Neural cell (in vitro differentiated cells): ENCODE results near the gene UQCC2. TPM values are rescaled to one million over a fixed set of nuclear protein-coding genes. Genes with fewer than 3 reads are reported as not detected.

Source experiments
- H2AFZ ChIP-seq: fragments of 200-600, 300-800 bp; sonication (generic), shearing (Covaris generic); 2 replicates; pipeline ENCODE4 v1.6.0; 2014; ENCODE audit warnings: low read depth, mild to moderate bottlenecking, antibody characterized with exemption, low read length, moderate library complexity
- H3F3A ChIP-seq: fragments of 200-600 bp; shearing (Covaris generic); 2 replicates; pipeline ENCODE4 v1.6.1; 2016; ENCODE audit warnings: mild to moderate bottlenecking, moderate library complexity, mixed read lengths, antibody characterized with exemption, low read length; ENCODE audit not compliant: insufficient read depth, poor library complexity, severe bottlenecking
- H3K27ac ChIP-seq: fragments of 200-600, 300-800 bp; sonication (generic), shearing (Covaris generic); 2 replicates; pipeline ENCODE4 v1.5.1; 2014; ENCODE audit warnings: mild to moderate bottlenecking, low read length, moderate library complexity
- H3K27me3 ChIP-seq: fragments of 300-800, 200-600 bp; sonication (generic), shearing (Covaris generic); 2 replicates; pipeline ENCODE4 v1.6.0; 2014; ENCODE audit warnings: mild to moderate bottlenecking, low read depth, low read length, moderate library complexity; ENCODE audit not compliant: insufficient read depth
- H3K36me3 ChIP-seq: fragments of 300-800, 200-600 bp; sonication (generic), shearing (Covaris generic); 2 replicates; pipeline ENCODE4 v1.5.1; 2014; ENCODE audit warnings: mild to moderate bottlenecking, antibody characterized with exemption, low read length, moderate library complexity; ENCODE audit not compliant: insufficient read depth
- H3K4me2 ChIP-seq: fragments of 300-800, 200-600 bp; sonication (generic), shearing (Covaris generic); 2 replicates; pipeline ENCODE4 v1.6.0; 2014; ENCODE audit warnings: mild to moderate bottlenecking, low read length
- H3K4me3 ChIP-seq: fragments of 300-800, 200-600 bp; sonication (generic), shearing (Covaris generic); 2 replicates; pipeline ENCODE4 v1.5.1; 2014; ENCODE audit warnings: mild to moderate bottlenecking, low read length, moderate library complexity
- H3K79me2 ChIP-seq: fragments of 200-600 bp; shearing (Covaris generic); replicated peaks from 2 replicates; pipeline ENCODE4 v1.6.0; 2014; ENCODE audit warnings: mild to moderate bottlenecking, low read length, moderate library complexity; ENCODE audit not compliant: insufficient read depth
- H3K9ac ChIP-seq: fragments of 300-800, 200-600 bp; sonication (generic), shearing (Covaris generic); 2 replicates; pipeline ENCODE4 v1.6.1; 2016; ENCODE audit warnings: mild to moderate bottlenecking, low read length, mixed read lengths
- H3K9me2 ChIP-seq: fragments of 200-600 bp; shearing (Covaris generic); 2 replicates; pipeline ENCODE4 v1.6.1; 2016; ENCODE audit warnings: mild to moderate bottlenecking, low read length, mixed read lengths; ENCODE audit not compliant: insufficient read depth
- H3K9me3 ChIP-seq: fragments of 200-600, 300-800 bp; sonication (generic), shearing (Covaris generic); 2 replicates; pipeline ENCODE4 v1.6.1; 2016; ENCODE audit warnings: mild to moderate bottlenecking, mixed run types, low read length, moderate library complexity, mixed read lengths
- H4K20me1 ChIP-seq: fragments of 200-600 bp; shearing (Covaris generic); 2 replicates; pipeline ENCODE4 v1.6.1; 2016; ENCODE audit warnings: mild to moderate bottlenecking, mixed run types; ENCODE audit not compliant: insufficient read depth
- CTCF ChIP-seq: fragments of 450-650 bp; IDR thresholded peaks from 2 replicates; pipeline ENCODE4 v1.5.1; 2014; ENCODE audit warnings: antibody characterized with exemption, mild to moderate bottlenecking, moderate library complexity; ENCODE audit not compliant: poor library complexity, severe bottlenecking
- EP300 ChIP-seq: fragments of 450-650 bp; conservative IDR thresholded peaks from 2 replicates; pipeline ENCODE4 v1.6.1; 2014; ENCODE audit warnings: antibody characterized with exemption, mild to moderate bottlenecking, moderate library complexity; ENCODE audit not compliant: poor library complexity, severe bottlenecking
- EZH2 ChIP-seq: fragments of 200-600, 300-800 bp; shearing (Covaris generic), sonication (generic); IDR thresholded peaks from 2 replicates; pipeline ENCODE4 v1.6.1; 2014; ENCODE audit warnings: antibody characterized with exemption, low read length, borderline replicate concordance, mild to moderate bottlenecking; ENCODE audit not compliant: insufficient read depth, poor library complexity, severe bottlenecking
- MXI1 ChIP-seq: fragments of 450-650 bp; conservative IDR thresholded peaks from 2 replicates; pipeline ENCODE4 v1.6.1; 2014; ENCODE audit warnings: antibody characterized with exemption, mild to moderate bottlenecking; ENCODE audit not compliant: poor library complexity, severe bottlenecking
- POLR2AphosphoS5 ChIP-seq: IDR thresholded peaks from 2 replicates; pipeline ENCODE4 v1.6.1; 2012
- RAD21 ChIP-seq: fragments of 450-650 bp; conservative IDR thresholded peaks from 2 replicates; pipeline ENCODE4 v1.6.1; 2014; ENCODE audit warnings: antibody characterized with exemption, mild to moderate bottlenecking, moderate library complexity
- REST ChIP-seq: IDR thresholded peaks from 2 replicates; pipeline ENCODE4 v1.6.1; 2012; ENCODE audit warnings: borderline replicate concordance
- SMC3 ChIP-seq: fragments of 450-650 bp; conservative IDR thresholded peaks from 2 replicates; pipeline ENCODE4 v1.6.1; 2014; ENCODE audit warnings: antibody characterized with exemption, mild to moderate bottlenecking, moderate library complexity; ENCODE audit not compliant: poor library complexity
- TAF1 ChIP-seq: IDR thresholded peaks from 2 replicates; pipeline ENCODE4 v1.6.1; 2012; ENCODE audit warnings: low read depth
- polyA plus RNA-seq: library from polyadenylated mRNA; depleted of rRNA; stranded (reverse); fragments of >200 nt; gene quantifications from 2 replicates; pipeline ENCODE4 v1.2.3, GENCODE V29; 2014

The UQCC2 gene
- polyA plus RNA-seq, 1 donor from 2014 or later: 123 TPM

GRCh38 chr6:33662318-33662717 lies 49.2 kb downstream of the UQCC2 start:
- no peak for TF ChIP-seq TAF1
- no peak for TF ChIP-seq POLR2AphosphoS5
- TF ChIP-seq SMC3: no peak
- TF ChIP-seq REST: no peak
- TF ChIP-seq EP300: no peak
- TF ChIP-seq CTCF: no peak
- TF ChIP-seq EZH2: no peak
- H3F3A ChIP-seq: no peaks in the 10 kb centered on the region
- no peaks in the 10 kb centered on the region for H3K27me3 ChIP-seq
- H2AFZ ChIP-seq: no peak overlapping the region
- H4K20me1 ChIP-seq: no peaks in the 10 kb centered on the region
- no peaks in the 10 kb centered on the region for H3K79me2 ChIP-seq
- H3K4me3 ChIP-seq: no peak overlapping the region
- no peaks in the 10 kb centered on the region for H3K36me3 ChIP-seq
- H3K9me3 ChIP-seq: no peaks in the 10 kb centered on the region
- H3K27ac ChIP-seq: no peak overlapping the region
- no peak overlapping the region for H3K9ac ChIP-seq
- no peaks in the 10 kb centered on the region for H3K9me2 ChIP-seq
- H3K4me2 ChIP-seq: no peak overlapping the region

GRCh38 chr6:33661106-33661838 lies 50.2 kb downstream of the UQCC2 start:
- H3K4me2 ChIP-seq: no peak overlapping the region
- no peaks in the 10 kb centered on the region for H3K9me3 ChIP-seq
- H3K9ac ChIP-seq: no peak overlapping the region
- H2AFZ ChIP-seq: no peak overlapping the region
- no peak overlapping the region for H3K4me3 ChIP-seq
- no peaks in the 10 kb centered on the region for H4K20me1 ChIP-seq
- H3K27me3 ChIP-seq: no peaks in the 10 kb centered on the region
- no peaks in the 10 kb centered on the region for H3F3A ChIP-seq
- H3K27ac ChIP-seq: peak overlapping the region; percentile 23
- H3K79me2 ChIP-seq: no peaks in the 10 kb centered on the region
- no peaks in the 10 kb centered on the region for H3K36me3 ChIP-seq
- H3K9me2 ChIP-seq: no peaks in the 10 kb centered on the region
- no peak for TF ChIP-seq RAD21
- peak; percentile 74 for TF ChIP-seq POLR2AphosphoS5
- TF ChIP-seq EP300: peak; percentile 83
- no peak for TF ChIP-seq MXI1
